Stomach smooth muscle (tissue), 2 donors: ENCODE results near the gene PIK3C2B.

Experiments used
- H3K27ac ChIP-seq: one replicate; pipeline ENCODE4 v1.7.0; 2013; ENCODE audit warnings: mild to moderate bottlenecking, low read length, inconsistent platforms
- H3K27me3 ChIP-seq, 2 donors: one replicate each; pipeline ENCODE4 v1.7.0; 2013; ENCODE audit warnings: low read length in 2 of 2; ENCODE audit not compliant: insufficient read depth in 2 of 2, control insufficient read depth in 1 of 2
- H3K36me3 ChIP-seq, 2 donors: one replicate each; pipeline ENCODE4 v1.7.0; 2013; ENCODE audit warnings: low read length in 2 of 2; ENCODE audit not compliant: control insufficient read depth in 2 of 2, insufficient read depth in 2 of 2
- H3K4me1 ChIP-seq: one replicate; pipeline ENCODE4 v1.7.0; 2013; ENCODE audit warnings: low read length; ENCODE audit not compliant: control insufficient read depth, insufficient read depth
- H3K4me3 ChIP-seq, 2 donors: one replicate each; pipeline ENCODE4 v1.7.0; 2013; ENCODE audit warnings: low read length in 2 of 2
- H3K9ac ChIP-seq, 2 donors: one replicate each; pipeline ENCODE4 v1.7.0; 2013; ENCODE audit warnings: low read length in 2 of 2, mild to moderate bottlenecking in 1 of 2
- H3K9me3 ChIP-seq, 2 donors: one replicate each; pipeline ENCODE4 v1.7.0; 2013; ENCODE audit warnings: low read length in 2 of 2; ENCODE audit not compliant: control insufficient read depth in 2 of 2
- donor health status: healthy.
- donor health status: Pancreatic carcinoma.

PIK3C2B gene

GRCh38 chr1:204506201-204506968, 11.8 kb upstream of the PIK3C2B start:
- no peaks in the 10 kb centered on the region for H3K27me3 ChIP-seq
- H3K9ac ChIP-seq, result peak overlapping the region; percentile 21 to 89
- H3K4me1 ChIP-seq, result peaks cover 6% of the 10 kb centered on the region
- H3K4me3 ChIP-seq, result peak overlapping the region; percentile 78 to 79
- peak overlapping the region; percentile 92 for H3K27ac ChIP-seq
- no peaks in the 10 kb centered on the region for H3K9me3 ChIP-seq
- no peaks in the 10 kb centered on the region for H3K36me3 ChIP-seq

- peaks cover 6% of the 10 kb centered on the region for H3K4me1 ChIP-seq
- no peaks in the 10 kb centered on the region for H3K9me3 ChIP-seq
- peak overlapping the region; percentile 58 to 78 for H3K4me3 ChIP-seq
- no peaks in the 10 kb centered on the region for H3K36me3 ChIP-seq
- no peaks in the 10 kb centered on the region for H3K27me3 ChIP-seq
- H3K27ac ChIP-seq, result peak overlapping the region; percentile 92
- peak overlapping the region in 1 of 2 donors; percentile 16 for H3K9ac ChIP-seq
These were observed 11.1 kb upstream of the PIK3C2B start for GRCh38 chr1:204505674-204506200.

GRCh38 chr1:204503913-204504519, 9.4 kb upstream of the PIK3C2B start:
- Histone ChIP-seq H3K27me3 (no peaks in the 10 kb centered on the region), H3K4me1 (peaks cover 6% of the 10 kb centered on the region), H3K27ac (no peak overlapping the region), H3K36me3 (no peaks in the 10 kb centered on the region), H3K9me3 (no peaks in the 10 kb centered on the region), H3K4me3 (no peak overlapping the region), H3K9ac (no peak overlapping the region)

- H3K9me3 ChIP-seq, result no peaks in the 10 kb centered on the region
- H3K4me1 ChIP-seq, result peaks cover 6% of the 10 kb centered on the region
- H3K9ac ChIP-seq, result no peak overlapping the region
- H3K27me3 ChIP-seq, result no peaks in the 10 kb centered on the region
- H3K4me3 ChIP-seq, result no peak overlapping the region
- H3K36me3 ChIP-seq, result no peaks in the 10 kb centered on the region
- H3K27ac ChIP-seq, result no peak overlapping the region
These were observed 8.7 kb upstream of the PIK3C2B start for GRCh38 chr1:204503122-204503912.

GRCh38 chr1:204502241-204502640, 7.6 kb upstream of the PIK3C2B start:
- Histone ChIP-seq H3K4me3 (no peak overlapping the region), H3K27me3 (no peaks in the 10 kb centered on the region), H3K9me3 (no peaks in the 10 kb centered on the region), H3K9ac (no peak overlapping the region), H3K36me3 (no peaks in the 10 kb centered on the region), H3K4me1 (peaks cover 3% of the 10 kb centered on the region), H3K27ac (no peak overlapping the region)

- H3K4me3 ChIP-seq, result no peak overlapping the region
- H3K27ac ChIP-seq, result no peak overlapping the region
- H3K36me3 ChIP-seq, result no peaks in the 10 kb centered on the region
- no peak overlapping the region for H3K9ac ChIP-seq
- peaks cover 4% of the 10 kb centered on the region for H3K4me1 ChIP-seq
- H3K27me3 ChIP-seq, result no peaks in the 10 kb centered on the region
- H3K9me3 ChIP-seq, result no peaks in the 10 kb centered on the region
These were observed 5.2 kb upstream of the PIK3C2B start for GRCh38 chr1:204499511-204500468.

- H3K9ac ChIP-seq, result no peak overlapping the region
- no peaks in the 10 kb centered on the region for H3K9me3 ChIP-seq
- H3K27ac ChIP-seq, result no peak overlapping the region
- H3K4me1 ChIP-seq, result peaks cover 5% of the 10 kb centered on the region
- H3K4me3 ChIP-seq, result no peak overlapping the region
- no peaks in the 10 kb centered on the region for H3K36me3 ChIP-seq
- H3K27me3 ChIP-seq, result no peaks in the 10 kb centered on the region
These were observed 4.4 kb upstream of the PIK3C2B start for GRCh38 chr1:204498981-204499380.

- H3K27me3 ChIP-seq, result no peaks in the 10 kb centered on the region
- H3K4me1 ChIP-seq, result peaks cover 22% of the 10 kb centered on the region
- H3K36me3 ChIP-seq, result no peaks in the 10 kb centered on the region
- no peaks in the 10 kb centered on the region for H3K9me3 ChIP-seq
- H3K9ac ChIP-seq, result no peak overlapping the region
- H3K4me3 ChIP-seq, result peak overlapping the region in 1 of 2 donors; percentile 95
- no peak overlapping the region for H3K27ac ChIP-seq
These were observed 1.2 kb upstream of the PIK3C2B start for GRCh38 chr1:204495777-204496176.

GRCh38 chr1:204495078-204495753, 611 bp upstream of the PIK3C2B start:
- H3K9me3 ChIP-seq, result no peaks in the 10 kb centered on the region
- H3K36me3 ChIP-seq, result no peaks in the 10 kb centered on the region
- no peaks in the 10 kb centered on the region for H3K27me3 ChIP-seq
- peak overlapping the region; percentile 87 to 95 for H3K4me3 ChIP-seq
- peaks cover 22% of the 10 kb centered on the region for H3K4me1 ChIP-seq
- H3K27ac ChIP-seq, result peak overlapping the region; percentile 85
- peak overlapping the region; percentile 73 to 84 for H3K9ac ChIP-seq
